AG09319 (cell line): Measurements from ENCODE around the gene HMGCS2.

Source experiments
- DNase-seq: peaks from one replicate; pipeline ENCODE4 v3.0.0-alpha.2; 2010; ENCODE audit warnings: low read depth; ENCODE audit errors: extremely low read depth
- TF ChIP-seq, protein P1 (sequence below): IDR thresholded peaks from 2 replicates; pipeline ENCODE4 v1.5.1; 2011; ENCODE audit warnings: low read depth, mild to moderate bottlenecking, inconsistent platforms, low read length, moderate library complexity

Gene HMGCS2

DNA sequence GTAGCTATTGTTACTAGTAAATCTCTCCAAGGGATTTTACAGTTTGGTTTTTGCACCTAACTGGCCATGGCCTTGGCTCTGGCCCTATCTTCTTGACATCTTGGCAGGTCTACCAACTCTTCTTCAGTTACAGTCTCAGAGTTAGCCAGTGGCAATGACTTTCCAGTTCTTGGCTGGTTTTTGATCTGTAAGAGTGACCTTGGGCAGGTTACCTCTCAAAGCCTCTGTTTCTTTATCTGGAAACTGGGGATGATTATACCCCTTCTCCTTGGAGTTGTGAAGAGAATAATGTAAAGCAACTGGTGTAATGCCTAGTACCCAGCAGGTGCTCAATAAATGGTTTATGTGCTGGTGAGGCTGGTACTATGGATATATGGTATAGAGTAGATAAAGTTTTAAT lies 50.3 kb downstream of the HMGCS2 start:
- TF ChIP-seq, protein P1, sequence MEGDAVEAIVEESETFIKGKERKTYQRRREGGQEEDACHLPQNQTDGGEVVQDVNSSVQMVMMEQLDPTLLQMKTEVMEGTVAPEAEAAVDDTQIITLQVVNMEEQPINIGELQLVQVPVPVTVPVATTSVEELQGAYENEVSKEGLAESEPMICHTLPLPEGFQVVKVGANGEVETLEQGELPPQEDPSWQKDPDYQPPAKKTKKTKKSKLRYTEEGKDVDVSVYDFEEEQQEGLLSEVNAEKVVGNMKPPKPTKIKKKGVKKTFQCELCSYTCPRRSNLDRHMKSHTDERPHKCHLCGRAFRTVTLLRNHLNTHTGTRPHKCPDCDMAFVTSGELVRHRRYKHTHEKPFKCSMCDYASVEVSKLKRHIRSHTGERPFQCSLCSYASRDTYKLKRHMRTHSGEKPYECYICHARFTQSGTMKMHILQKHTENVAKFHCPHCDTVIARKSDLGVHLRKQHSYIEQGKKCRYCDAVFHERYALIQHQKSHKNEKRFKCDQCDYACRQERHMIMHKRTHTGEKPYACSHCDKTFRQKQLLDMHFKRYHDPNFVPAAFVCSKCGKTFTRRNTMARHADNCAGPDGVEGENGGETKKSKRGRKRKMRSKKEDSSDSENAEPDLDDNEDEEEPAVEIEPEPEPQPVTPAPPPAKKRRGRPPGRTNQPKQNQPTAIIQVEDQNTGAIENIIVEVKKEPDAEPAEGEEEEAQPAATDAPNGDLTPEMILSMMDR, result no peak

DNA sequence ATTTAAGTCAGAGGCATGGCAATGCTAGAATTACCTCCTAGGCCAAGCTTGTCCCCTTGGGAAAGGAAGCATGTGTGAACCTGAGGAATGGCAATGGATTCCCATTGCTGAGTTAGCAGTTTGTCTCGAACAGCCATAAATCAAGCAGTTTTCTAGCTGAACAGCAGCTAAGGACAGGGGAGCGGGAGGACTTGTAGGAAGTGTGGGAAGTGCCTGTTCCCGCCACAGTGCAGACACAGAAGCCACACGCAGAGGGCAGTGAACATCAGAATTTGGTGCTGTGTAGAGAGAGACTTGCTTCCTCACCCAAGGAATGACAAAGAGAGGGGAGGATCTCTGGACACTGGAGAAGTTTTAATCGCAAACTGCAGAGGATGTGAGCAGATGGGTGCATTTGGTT lies 53.2 kb downstream of the HMGCS2 start:
- TF ChIP-seq, protein P1, result no peak
- DNase-seq, result no peak

More for the DNA sequence above, 50.3 kb downstream of the HMGCS2 start:
- DNase-seq, result no peak

DNA sequence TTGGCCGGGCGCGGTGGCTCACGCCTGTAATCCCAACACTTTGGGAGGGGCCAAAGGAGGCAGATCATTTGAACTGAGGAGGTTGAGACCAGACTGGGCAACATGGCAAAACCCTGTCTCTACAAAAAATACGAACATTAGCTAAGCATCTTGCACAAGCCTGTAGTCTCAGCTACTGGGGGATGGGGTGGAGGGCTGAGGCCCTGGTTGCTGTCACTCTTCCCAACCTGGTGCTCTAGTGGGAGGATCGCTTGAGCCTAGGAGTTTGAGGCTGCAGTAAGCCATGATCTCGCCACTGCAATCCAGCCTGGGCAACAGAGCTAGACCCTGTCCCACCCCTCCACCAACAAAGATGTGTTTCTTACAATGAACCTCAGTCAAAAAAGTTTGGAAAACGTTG lies 54.1 kb downstream of the HMGCS2 start:
- TF ChIP-seq, protein P1, result no peak
- DNase-seq, result no peak

DNA sequence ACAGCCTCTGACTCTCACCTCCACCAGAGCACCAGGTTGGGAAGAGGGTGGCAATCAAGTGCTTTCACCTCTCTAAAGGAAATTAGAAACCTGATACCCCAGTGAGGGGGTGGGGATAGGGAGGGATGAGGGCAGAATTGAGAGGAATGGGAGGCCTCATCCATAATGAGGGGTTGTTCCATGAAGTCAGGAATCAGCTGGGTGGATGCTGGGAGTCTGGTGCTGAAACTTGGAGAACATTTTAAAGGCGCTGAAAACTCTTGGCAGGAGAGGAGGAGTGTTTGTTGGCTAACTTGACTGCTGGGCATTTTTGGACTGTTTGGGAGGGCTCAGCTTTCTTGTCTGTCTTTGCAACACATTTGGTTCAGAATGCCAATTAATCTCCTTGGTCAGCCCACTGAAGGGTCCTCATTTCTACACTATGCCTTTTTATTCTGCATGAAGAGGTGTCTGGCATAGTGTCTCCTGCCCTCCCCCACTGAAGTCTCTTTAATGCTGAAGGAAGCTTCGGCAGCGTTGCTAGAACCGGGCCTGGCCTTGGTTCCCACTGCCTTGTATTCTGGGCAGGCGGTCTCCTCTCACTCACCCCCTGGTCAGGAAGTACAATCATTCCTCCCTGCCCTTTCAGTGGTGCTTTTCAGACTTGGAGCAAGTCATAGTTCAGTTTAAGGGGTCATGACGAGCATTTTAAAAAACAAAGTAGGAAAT lies 54.8 kb downstream of the HMGCS2 start:
- TF ChIP-seq, protein P1, result no peak
- DNase-seq, result no peak

DNA sequence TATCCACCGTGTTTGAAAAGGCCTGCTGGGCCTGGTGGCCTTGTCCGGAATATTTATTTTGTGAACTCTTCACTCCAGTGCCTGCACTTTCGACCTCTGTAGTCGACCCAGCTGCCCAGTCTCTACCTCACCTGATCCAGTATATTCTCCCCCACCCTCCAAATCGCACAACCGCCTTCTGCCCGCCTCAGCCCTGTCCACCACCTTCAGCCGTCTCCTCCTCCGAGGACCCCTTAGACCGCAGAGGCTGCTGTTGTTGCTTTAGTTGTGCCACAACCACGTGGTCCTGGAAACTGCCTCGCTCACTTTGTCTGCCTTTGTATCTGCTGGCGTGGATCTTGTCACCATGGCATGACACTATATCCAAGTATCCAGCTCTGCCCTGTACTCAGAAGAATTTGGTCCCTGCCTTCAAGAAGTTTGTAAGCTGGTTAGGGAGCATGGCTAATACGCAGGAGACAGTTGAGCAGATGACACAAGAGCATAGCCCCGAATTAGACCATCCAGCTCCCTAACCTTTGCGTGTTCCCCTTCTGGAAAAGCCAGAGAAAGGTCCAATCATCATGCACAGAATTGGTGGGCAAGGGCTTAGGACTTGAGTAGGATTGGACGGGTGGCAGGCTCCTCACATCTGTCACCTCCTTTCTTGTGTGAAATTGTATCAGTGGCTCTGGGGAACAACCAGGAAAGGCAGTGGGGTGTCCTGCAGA lies 55.5 kb downstream of the HMGCS2 start:
- DNase-seq, result no peak
- TF ChIP-seq, protein P1, result no peak

DNA sequence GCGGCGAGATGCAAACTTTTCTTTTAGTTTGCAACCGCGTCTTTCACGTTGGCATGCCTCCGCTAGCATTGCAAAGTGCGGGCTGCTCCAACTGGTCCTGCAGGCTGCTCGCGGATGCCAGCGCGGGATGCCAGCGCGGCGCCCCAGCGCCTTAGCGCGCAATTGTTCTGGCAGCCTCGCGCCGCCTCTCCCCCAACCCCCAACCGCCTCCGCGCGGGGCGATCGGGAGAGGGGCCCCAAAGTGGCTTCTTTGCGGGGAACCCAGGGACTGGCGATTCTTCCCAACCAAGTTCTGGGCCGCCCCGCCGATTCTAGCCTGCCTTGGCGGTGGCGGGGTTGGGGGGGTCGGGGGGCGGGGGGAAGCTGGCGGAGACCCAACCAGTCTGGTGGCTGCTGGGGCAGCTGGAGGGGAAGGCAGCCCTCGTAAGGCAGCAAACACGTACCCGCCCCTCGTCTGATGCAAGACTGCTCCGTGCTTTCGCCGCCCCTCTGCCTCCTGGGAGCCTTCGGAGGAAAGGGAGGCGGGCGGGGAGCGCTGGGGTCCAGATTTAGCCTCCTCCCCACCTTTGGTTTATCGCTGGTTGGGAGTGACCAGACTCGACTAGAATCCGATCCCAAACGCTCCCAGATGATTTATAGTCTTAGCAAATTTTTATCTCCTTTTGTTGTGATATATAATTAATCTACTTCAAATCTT lies 56.2 kb downstream of the HMGCS2 start:
- TF ChIP-seq, protein P1, result no peak; the same call in 1 of the 2 replicates
- DNase-seq, result peak; percentile 94
